Left kidney (tissue), 2 donors: ENCODE results near the gene C12orf43. TPM values are rescaled to one million over a fixed set of nuclear protein-coding genes. Genes with fewer than 3 reads are reported as not detected.

Experiments
- DNase-seq: peaks from one replicate; pipeline ENCODE4 v3.0.0-alpha.2; 2013
- polyA plus RNA-seq: library from polyadenylated mRNA; unstranded; fragments of 120-200 nt; gene quantifications from one replicate; pipeline ENCODE4 v1.2.1, GENCODE V29; 2013; ENCODE audit not compliant: insufficient read length

C12orf43 gene
- polyA plus RNA-seq, 1 donor: 18.4 TPM

DNA sequence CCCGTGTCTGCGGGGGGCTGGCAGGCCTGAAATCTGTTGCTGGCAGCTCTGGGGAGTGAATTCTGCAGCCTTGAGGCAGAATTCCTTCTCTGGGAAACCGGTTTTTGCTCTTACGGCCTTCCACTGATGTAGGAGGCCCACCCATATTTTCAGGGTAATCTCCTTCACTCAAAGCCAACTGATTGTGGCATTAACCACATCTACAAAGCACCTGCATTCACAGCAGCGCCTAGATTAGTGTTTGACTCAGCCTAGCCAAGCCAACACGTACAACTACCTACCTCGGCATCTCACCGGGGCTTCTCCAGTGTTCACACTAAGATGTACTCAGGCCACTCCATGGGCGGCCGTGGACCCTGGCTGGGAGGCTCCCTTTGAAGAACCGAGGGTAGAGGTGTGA lies 15.8 kb downstream of the C12orf43 start:
- DNase-seq: no peak

DNA sequence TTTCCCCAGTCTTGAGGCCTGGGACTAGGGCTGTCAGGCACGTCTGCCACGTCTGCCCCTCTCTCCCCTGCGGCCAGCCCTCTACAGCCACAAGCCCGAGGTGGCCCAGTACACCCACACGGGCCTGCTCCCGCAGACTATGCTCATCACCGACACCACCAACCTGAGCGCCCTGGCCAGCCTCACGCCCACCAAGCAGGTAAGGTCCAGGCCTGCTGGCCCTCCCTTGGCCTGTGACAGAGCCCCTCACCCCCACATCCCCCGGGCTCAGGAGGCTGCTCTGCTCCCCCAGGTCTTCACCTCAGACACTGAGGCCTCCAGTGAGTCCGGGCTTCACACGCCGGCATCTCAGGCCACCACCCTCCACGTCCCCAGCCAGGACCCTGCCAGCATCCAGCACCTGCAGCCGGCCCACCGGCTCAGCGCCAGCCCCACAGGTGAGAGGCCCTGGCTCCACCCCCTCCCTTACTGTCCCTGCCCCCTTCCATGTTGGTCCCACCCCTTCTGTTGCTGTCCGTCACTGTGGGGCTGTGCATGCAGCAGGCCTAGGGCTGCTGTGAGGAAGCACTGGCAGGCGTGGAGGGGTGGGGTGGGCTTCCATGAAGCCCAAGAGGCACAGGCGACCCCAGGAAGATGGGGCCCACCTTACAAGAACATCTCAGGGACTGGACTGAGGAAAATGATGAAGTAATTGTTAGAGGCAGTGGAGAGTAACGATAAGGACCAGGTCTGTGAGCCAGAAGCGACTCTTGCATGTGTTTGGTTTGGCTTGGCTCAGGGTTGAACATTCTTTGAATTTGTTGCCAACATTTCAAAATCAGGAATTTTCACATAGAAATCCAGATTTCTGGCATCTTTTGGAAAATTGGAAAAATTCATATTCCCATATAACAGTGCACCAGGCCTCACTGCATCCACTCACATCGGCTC lies 16.8 kb downstream of the C12orf43 start:
- DNase-seq: no peak

DNA sequence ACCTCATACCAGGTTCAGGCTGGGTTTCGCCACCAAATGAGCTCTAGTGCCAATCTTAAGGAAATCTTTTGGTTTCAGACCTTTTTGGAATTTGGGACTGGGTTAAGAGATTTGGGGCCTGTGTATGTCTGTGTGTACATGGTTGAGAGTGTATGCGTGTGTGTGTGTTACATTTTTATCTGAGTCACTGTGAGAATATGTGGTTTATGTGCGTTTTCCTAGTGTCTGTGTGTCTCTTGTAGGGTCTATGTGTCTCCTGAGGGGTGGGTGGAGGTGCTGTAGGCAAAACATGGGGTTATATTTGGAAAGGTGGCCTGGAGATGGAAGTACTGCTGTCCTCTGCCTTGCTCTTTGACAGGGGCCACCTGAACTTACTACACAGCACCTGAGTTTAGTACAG lies 17.9 kb downstream of the C12orf43 start:
- no peak for DNase-seq

DNA sequence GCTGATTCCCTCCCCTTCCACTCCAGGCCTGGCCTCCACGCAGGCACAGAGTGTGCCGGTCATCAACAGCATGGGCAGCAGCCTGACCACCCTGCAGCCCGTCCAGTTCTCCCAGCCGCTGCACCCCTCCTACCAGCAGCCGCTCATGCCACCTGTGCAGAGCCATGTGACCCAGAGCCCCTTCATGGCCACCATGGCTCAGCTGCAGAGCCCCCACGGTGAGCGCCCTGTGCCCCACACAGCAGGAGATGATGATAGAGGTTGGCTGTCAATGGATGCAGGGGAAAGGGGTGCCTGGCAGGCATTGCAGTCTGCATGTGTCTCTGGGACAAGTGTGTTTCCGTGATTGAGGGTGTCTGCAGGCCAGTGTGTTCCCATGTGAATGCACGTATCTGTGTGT lies 18.8 kb downstream of the C12orf43 start:
- DNase-seq: no peak

DNA sequence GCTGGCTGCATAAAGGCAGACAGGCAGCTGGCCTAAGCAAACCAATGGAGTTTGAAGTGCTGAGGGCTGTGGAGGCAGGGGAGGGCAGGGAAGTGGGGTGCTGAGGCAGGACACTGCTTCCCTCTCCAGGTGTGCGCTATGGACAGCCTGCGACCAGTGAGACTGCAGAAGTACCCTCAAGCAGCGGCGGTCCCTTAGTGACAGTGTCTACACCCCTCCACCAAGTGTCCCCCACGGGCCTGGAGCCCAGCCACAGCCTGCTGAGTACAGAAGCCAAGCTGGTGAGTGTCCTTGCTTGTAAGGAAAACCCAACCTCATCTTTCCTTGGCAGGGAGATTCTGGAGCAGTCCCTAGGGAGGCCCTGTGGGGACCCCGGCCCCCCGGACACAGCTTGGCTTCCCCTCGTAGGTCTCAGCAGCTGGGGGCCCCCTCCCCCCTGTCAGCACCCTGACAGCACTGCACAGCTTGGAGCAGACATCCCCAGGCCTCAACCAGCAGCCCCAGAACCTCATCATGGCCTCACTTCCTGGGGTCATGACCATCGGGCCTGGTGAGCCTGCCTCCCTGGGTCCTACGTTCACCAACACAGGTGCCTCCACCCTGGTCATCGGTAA lies 20.0 kb downstream of the C12orf43 start:
- DNase-seq: no peak

DNA sequence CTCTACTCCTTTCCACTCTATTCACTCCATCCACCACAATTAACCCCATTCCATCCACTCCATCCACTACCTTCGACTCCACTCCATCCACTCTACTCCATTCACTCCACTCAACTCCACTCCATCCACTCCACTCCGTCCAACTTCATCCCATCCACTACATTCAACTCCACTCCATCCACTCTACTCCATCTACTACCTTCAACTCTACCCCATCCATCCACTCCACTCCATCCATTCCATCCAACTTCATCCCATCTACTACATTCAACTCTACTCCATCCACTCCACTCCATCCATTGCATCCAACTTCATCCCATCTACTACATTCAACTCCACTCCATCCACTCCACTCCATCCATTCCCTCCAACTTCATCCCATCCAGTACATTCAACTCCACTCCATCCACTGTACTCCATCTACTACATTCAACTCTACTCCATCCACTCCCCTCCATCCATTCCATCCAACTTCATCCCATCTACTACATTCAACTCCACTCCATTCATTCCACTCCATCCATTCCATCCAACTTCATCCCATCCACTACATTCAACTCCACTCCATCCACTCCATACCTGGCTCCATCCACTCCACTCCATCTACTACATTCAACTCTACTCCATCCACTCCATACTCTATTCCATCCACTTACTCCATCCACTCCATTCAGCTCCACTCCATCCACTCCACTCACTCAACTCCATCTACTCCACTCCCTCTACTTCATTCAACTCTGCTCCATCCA lies 21.5 kb downstream of the C12orf43 start:
- no peak for DNase-seq

DNA sequence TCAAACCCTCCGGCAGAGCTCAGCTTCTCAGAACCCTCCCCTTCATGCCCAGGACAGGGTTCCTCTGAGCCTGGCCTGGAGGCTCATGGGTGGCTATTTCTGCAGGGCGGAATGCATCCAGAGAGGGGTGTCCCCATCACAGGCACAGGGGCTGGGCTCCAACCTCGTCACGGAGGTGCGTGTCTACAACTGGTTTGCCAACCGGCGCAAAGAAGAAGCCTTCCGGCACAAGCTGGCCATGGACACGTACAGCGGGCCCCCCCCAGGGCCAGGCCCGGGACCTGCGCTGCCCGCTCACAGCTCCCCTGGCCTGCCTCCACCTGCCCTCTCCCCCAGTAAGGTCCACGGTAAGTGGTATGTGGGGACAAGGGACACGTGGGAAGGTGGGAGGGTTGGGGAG lies 22.2 kb downstream of the C12orf43 start:
- no peak for DNase-seq

DNA sequence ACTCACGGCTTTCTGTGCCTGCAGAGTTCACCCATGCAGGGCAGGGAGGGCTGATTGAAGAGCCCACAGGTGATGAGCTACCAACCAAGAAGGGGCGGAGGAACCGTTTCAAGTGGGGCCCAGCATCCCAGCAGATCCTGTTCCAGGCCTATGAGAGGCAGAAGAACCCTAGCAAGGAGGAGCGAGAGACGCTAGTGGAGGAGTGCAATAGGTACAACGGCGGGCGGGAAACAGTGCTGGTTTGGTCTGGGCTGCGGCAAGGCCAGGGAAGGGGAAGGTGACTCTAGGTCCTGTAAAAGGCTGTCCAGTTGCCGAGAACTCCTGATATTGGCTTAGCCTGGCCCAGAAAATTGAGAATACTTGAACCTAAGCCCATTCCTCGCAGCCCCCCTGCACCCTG lies 22.8 kb downstream of the C12orf43 start:
- DNase-seq: no peak

DNA sequence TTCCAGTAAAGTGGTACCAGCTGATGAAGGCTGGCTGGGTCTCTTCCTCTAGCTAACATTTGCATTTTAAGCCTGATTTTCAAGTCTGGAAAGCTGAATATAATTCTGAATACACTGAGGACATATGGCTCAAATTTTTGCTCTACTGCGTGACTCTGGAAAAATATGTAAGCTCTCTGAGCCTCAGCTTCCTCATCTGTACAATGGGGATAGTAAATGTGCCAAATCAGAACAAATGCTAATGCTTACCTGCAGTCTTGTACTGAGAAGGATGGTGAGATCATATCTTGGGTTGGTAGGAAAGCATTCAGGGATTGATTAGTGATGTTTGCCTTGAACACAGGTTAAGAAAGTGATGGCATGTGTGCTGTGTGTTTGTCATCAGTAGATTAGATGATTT lies 23.3 kb downstream of the C12orf43 start:
- no peak for DNase-seq

DNA sequence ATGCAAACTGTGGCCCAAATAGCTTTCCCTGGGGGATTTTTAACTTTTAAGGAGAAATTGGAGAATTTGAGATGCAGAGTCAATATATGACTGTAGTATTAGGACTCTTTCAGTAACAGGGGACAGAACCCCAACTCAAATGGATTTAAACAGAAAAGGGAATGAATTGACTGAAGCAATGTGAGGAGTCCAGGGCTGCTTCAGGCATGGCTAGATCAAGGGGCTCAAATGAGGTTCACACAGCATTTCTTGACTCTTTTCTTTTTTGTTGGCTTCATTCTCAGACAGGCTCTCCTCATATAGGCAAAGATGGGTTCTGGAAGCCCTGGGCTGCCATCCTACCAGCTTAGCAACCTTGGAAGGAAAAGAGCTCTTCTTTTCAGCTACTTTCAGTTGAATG lies 24.3 kb downstream of the C12orf43 start:
- DNase-seq: no peak

DNA sequence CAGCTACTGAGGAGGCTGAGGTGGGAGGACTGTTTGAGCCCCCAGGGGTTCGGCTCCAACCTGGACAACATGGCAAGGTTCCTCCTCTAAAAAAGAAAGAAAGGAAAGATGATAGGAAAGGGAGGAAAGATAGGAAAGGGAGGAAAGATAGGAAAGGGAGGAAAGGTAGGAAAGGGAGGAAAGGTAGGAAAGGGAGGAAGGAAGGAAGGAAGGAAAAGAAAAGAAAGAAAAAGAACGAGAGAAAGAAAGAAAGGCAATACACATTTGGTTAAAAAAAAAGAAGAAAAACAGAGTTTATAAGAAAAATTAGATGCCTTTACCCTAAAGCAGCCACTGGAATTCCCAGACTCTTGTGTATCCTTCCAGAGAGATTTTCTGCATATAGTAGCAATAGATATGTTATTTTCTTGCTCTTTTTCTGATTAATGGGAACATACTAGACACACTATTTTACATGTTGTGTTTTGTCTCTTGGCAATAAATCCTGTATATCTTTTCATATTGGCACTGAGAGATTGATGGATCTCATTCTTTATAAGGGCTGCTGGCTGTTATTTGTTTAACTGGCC lies 25.7 kb downstream of the C12orf43 start:
- no peak for DNase-seq

DNA sequence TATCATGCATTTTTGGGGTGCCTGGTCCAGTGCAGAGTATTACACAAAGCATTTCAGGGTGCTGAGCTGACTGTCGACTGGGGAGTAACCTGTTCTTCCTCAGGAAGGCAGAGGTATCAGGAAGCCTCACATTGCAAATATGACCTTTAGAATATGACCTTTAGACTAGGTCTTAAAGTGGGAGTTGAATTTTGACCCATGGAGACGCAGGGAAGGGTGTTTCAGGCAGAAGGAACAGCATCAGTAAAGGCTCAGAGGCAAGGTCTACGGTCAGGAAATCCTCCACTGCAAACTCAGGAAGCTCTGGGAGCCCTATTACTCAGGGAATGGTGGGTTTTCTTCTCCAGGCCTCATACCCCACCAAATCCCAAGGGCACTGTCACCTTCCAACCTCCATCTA lies 26.6 kb downstream of the C12orf43 start:
- DNase-seq: no peak

DNA sequence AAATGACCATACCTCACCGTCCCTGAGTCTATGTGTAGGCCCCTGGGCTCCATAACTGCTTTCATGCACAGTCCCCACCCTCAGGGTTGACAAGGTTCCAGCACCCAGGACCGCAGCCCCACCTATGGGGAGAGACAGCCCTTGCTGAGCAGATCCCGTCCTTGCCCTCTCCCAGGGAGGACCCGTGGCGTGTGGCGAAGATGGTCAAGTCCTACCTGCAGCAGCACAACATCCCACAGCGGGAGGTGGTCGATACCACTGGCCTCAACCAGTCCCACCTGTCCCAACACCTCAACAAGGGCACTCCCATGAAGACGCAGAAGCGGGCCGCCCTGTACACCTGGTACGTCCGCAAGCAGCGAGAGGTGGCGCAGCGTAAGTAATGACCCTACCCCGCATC lies 27.6 kb downstream of the C12orf43 start:
- DNase-seq: no peak

DNA sequence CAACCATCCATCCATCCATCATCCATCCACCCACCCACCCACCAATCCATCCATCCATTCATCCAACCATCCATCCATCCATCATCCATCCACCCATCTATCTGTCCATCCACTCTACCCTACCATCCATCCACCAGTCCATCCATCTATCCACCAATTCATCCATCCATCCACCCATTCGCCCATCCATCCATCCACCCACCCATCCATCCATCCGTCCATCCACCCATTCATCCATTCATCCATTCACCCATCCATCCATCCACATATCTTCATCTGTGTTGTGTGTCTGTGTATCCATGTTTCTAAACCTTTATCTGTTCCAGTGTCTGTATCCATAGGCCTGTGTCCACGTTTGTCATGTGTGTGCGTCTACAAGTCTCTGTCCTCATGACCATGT lies 28.1 kb downstream of the C12orf43 start:
- DNase-seq: no peak

DNA sequence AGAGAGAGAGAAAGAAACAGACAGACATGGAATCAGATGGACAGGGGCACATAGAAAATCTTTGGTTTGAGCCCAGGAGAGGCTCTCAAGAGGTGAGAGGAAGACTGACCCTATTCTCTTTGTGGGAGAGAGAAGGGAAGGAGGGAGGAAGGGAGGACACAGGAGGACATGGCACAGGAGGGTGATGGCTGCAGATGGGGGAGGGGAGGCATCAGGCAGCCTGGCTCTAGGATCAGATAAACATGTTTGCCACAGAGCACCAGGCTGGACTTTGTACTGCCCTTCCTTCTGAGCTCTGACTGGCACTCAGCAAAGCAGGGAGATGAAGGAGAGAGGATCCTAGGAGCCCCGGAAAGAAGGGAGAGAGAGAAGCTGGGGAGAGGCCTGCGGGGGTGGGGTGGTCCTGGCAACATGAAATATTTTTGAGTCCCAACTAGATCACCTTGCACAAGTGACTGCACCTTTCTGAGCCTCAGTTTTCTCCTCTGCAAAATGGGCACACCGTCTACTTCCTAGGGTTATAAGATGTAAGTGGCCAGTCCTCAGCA lies 31.9 kb downstream of the C12orf43 start:
- DNase-seq: no peak

DNA sequence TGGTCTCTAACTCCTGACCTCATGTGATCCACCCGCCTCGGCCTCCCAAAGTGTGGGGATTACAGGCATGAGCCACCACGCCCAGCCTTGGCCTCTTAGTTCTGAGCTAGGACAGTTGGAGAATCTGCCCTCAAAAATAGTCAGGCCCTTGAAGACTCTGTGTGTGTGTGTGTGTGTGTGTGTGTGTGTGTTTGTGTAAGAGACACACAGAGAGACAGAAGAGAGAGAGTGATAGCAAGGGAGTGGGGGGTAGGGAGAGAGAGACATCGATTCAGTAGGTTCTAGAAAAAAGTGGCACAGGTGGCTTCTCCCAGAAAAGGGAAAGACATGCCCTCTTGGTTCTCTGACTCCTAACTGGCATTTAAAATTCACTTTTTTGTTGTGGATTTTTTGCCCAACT lies 32.5 kb downstream of the C12orf43 start:
- no peak for DNase-seq

DNA sequence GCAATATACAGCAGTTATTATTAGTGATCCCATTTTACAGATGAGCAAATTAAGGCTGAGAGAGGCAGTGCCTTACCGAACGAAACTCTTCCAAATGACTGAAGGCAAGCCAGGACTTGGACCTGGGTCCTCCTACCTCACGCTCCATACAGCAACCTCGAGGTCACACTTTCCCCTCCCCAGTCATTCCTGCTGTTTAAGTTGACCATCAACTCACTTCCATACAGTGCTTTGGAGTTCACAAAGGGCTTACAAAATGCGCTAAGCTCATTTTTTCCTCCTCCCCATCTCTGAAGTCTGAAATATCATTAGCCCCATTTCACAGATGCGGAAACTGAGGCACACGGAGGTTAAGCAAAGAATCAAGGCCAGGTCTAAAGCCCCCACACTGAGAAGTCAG lies 33.6 kb downstream of the C12orf43 start:
- no peak for DNase-seq

DNA sequence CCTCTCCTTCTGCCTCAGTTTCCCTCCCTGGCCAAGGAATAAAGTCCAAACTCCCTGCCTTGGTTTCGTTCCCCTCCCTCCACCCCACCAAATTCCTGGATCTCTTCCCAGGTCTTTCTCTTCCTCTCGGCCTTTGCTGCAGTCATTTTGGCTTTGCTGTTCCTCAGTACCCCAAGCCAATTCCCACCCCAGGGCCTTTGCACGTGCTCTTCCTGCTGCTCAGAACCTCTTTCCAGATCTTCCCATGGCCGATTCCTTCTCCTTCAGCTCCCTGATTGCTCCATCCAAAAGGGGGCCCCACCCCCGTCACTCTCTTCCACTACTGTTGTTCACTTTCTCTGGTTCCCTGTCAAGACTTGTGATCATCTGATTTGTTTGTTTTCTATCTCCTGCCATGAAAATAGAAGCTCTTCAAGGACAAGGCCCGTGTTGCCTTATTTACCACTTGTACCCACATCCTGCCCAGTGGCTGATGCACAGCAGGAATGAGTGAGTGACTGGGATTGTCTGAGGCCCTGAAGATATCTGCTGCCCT lies 34.8 kb downstream of the C12orf43 start:
- DNase-seq: no peak

DNA sequence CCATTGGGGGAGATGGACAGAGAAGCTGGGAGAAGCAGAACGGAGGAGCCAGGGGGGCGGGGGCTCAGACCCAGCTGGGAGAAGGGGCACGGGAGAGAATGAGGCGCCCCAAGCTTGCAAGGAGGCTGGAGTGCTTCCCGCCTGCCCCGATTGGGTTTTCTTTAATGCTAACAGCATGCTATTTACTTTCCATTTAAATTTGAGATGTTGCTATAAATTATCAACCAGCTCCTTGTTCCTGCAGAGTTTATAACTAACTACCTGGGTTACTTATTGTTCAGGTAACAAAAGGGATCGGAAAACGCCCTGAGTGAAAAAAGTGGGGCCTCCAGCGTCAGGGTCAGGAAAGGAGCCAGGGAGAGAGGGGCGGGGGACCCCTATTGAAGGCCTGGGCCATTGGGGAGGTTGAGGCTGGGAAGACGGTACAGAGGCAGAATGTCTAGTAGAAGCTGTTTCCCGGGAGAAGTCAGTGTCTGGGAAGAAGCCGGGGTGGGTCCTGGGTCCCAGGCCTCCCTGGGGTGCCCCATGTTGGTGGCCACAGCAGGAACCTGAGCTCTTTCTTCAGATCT lies 35.4 kb downstream of the C12orf43 start:
- DNase-seq: no peak

DNA sequence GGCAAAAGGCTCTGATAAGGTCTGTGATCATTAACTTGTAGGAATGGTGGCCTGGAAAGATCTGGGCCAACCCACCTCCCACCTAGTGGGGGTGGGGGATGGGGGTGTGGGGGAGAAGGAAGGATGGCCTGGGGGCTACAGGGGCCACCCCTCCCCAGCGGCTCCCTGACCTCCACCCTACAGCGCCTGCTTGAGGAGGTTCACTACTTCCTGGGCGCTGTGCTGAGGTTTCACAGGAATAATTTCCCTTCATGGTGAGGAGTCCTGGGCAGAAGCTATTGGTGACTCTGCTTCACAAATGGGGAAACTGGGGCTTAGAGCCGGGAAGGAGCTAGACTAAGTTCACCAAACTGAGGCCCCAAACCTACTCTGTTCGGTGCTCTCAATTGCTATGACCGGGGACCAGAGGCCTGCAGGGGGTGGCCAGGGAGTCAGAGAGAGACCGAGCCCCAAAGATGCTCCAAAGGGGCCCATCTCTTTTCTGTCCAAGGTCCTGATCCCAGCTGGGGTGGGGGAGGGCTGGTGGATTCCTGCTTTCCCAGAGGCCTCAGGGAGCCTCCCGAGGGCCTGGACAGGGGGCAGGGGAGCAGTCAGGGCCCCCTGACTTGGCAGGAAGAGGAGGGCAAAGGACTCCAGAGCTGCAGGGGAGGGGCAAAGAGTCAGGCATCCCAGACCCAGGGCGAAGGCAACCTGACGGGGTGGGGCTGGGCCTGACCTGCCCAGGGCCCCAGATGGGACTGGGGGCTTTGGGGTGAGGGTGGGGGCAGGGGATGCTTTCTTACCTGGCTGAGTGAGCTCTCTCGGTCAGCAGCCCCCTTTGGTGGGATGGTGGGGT lies 36.2 kb downstream of the C12orf43 start:
- no peak for DNase-seq
